ENCODE data around the gene MRPL57.
"Not testable (repeated sequence)": the region's sequence is repeated elsewhere in the genome, so short reads cannot be mapped to it uniquely, and the experiment has no call there.

MRPL57 gene

GRCh38 chr13:21176215-21176981, at the start of gene MRPL57, which contains the start of gene SKA3:
MRPL57 (plus strand) TSS chr13:21176658; CDS start chr13:21176917, 259 bp downstream.
SKA3 (minus strand) TSS chr13:21176552; CDS start chr13:21176477, 75 bp downstream.
- peak; percentile 95 to 97 for DNase-seq

DNA sequence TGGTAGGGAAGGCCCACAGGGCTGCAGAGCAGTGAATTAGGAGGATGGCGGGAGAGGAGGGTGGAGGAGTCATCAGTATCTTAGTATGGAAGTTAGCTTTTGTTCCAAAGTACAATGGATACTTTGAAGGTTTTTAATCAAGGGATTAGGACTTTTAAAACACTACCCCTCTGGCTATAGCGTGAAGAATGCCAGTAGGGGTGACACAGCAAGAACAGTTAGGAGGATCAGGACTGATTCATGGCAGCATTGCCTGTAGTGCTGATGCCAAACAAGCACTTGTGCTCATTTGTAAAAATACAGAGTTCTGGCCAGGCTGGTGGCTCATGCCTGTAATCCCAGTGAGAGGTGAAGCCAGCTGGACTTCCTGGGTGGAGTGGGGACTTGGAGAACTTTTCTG, 46.3 kb upstream of the MRPL57 start:
- DNase-seq: no peak

GRCh38 chr13:21133077-21133476, 43.4 kb upstream of the MRPL57 start:
- no peak for DNase-seq

DNA sequence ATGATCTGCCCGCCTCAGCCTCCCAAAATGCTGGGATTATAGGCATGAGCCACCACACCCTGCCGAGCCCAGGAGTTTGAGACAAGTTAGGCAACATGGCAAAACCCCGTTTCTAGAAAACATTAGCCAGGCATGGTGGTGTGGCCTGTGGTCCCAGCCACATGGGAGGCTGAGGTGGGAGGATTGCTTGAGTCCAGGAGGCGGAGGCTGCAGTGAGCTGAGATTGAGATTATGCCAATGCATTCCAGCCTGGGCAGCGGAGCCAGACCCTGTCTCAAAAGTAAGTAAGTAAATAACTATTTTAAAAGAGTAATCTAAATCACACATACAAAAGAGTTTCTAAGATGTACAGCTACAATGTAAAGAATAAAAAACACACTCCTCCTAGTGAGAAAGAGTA, 42.0 kb upstream of the MRPL57 start:
- DNase-seq: no peak

DNA sequence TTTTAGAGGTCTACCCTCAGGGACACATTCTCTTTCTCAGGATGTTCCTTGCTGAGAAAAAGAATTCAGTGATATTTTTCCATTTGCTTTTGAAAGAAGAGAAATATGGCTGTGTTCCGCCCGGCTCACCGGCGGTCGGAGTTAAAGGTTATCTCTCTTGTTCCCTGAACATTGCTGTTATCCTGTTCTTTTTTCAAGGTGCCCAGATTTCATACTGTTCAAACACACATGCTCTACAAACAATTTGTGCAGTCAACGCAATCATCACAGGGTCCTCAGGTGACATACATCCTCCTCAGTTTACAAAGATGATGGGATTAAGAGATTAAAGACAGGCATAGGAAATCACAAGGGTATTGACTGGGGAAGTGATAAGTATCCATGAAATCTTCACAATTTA, 40.6 kb upstream of the MRPL57 start:
- not testable (repeated sequence) for DNase-seq

DNA sequence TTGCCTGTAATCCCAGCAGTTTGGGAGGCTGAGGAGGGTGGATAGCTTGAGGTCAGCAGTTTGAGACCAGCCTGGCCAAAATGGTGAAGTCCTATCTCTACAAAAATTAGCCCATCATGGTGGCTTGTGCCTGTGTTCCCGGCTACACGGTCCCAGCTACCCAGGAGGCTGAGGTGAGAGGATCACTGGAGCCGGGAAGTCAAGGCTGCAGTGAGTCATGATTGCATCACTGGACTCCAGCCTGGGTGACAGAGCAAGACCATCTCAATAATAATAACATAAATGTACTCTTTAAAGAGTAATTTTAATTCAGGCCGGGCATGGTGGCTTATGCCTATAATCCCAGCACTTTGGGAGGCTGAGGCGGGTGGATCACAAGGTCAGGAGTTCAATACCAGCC, 38.8 kb upstream of the MRPL57 start:
- no peak for DNase-seq

DNA sequence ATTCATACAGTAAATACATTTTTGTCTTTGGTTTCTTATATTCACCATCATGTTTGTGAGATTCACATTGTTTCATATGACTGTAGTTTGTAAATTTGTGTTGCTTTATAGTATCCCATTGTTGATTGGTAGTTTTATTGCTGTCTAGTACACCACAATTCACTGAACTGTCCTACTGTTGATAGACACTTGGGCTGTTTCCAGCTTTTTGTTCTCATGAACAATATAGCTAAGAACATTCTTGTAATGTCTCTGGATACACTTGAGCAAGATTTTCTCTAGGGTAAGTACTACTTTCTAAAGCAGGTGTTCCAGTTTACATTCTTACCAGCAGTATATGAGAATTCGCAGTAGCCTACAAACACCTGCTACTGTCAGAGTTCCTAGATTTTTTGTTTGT, 37.9 kb upstream of the MRPL57 start:
- no peak for DNase-seq

DNA sequence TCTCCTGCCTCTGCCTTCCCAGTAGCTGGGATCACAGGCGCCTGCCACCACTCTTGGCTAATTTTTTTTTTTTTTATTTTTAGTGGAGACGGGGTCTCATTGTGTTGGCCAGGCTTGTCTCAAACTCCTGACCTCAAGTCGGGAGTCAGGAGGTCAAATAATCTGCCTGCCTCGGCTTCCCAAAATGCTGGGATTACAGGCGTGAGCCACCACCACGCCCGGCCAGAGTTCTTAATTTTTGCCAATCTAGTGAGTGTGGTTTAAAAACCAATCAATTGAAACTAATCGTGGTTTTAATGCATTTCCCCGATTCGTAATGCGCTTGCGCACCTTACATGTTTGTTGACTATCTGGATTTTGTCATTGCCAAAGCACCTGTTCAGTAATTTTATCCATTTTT, 37.1 kb upstream of the MRPL57 start:
- no peak for DNase-seq

GRCh38 chr13:21142766-21143165, 33.7 kb upstream of the MRPL57 start:
- no peak for DNase-seq

- no peak for DNase-seq
These were observed 28.6 kb upstream of the MRPL57 start for GRCh38 chr13:21147827-21148226.

DNA sequence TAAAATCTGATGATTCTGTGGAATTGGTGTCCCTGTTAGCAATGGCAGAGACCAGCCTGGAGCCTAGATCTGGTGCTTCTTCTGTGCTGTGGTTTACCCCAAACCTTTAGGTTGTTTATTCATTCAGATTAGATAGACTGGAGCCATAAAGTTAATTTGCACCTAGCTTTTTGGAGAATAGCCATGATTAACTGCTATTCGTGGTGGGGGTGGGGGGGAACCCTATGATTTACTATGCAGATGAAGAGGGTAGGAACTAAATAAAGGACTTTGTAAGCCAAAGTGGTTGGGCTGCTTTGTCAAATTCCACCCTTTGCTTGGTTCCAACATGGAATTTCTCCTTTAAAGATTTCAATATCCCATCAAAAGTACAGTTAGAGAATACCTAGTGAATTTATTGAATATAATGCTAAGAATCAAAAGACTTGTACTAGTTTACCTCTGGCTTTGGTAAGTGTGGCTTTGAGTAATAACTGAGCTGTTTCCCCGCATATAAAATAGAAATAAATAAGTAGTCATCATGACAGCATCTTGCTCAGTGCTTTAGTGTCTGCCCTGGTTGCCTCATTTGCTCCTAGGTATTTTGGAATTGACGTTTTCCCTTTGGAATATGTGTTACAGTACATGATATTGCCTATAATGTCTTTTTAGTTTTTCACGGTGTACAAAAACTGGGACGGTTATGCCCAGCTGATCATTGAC, 27.8 kb upstream of the MRPL57 start:
- no peak for DNase-seq

- DNase-seq: no peak
These were observed 26.9 kb upstream of the MRPL57 start for GRCh38 chr13:21149568-21149967.

- DNase-seq: no peak
These were observed 26.4 kb upstream of the MRPL57 start for GRCh38 chr13:21150013-21150412.

DNA sequence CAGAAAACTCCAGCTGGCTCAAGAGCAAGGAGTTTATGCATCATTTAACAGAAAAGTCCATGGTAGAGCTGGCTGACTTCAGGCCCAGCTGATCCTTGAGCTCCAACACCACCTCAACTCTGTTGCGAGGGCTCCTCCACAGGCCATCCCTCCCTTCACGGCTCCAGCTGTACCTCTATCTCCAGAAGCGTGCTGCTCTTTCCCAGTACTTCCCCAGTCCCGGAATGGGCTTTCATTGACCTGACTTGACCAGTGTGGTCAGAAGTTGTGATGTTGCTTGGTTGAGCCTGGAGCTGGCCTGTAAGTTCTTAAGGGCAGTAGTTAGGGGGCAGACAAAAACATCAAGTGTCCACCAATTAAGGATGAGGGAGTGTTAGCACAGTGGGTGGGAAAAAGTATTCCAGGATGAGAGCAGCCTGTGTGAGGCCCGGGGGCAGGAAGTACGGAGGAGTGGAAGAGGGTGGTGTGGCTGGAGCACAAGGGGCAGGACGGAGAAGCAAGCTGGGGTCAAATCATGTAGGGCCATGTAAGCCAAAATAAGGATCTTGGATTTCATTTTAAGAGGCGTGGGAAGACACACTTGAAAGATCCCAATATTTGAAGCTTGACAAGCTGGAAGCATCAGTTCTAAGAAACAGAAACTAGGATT, 24.1 kb upstream of the MRPL57 start:
- DNase-seq: no peak

DNA sequence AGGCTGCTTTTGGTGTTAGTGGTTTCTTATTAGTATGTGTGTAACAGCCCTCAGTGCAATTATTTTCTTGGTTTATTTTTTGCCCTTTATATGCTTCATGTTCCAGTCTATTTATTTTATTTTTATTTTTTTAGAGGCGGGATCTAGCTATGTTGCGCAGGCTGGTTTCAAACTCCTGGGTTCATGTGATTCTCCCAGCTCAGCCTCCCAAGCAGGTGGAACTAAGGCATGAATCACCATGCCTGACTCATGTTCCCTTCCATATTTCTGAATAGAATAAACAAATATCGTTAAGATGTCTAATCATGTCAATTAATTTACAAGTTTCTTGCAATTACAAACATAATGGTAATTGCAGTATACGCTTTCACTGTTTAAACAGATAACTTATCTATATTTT, 11.8 kb upstream of the MRPL57 start:
- DNase-seq: no peak

- DNase-seq: not testable (repeated sequence)
These were observed 10.9 kb upstream of the MRPL57 start for GRCh38 chr13:21165606-21166005.

DNA sequence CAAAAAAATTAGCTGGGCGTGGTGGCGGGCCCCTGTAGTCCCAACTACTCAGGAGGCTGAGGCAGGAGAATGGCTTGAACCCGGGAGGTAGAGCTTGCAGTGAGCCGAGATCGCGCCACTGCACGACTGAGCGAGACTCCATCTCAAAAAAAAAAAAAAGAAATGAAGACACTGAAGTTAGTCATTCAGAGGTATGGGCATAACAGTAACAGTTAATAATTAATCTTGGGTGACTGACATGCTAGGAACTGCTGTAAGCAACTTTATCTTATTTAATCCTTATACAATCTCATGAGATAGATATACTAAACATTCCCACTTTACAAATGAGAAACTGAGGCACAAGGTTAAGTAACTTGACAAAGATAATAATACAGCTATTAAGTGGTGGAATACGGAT, 5.0 kb upstream of the MRPL57 start:
- DNase-seq: no peak

DNA sequence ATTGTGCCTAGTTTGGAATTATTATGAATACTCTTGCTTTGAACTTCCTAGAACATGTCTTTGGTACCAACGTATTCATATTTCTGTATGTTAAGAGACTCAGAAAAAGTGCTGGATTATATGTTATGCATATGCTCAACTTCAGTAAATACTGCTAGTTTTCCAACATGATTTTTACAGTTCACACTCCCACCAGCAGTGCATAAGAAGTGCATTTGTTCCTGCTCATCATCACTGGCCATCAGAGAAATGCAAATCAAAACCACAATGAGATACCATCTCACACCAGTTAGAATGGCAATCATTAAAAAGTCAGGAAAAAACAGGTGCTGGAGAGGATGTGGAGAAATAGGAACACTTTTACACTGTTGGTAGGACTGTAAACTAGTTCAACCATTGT, 2.7 kb upstream of the MRPL57 start:
- DNase-seq: not testable (repeated sequence)

DNA sequence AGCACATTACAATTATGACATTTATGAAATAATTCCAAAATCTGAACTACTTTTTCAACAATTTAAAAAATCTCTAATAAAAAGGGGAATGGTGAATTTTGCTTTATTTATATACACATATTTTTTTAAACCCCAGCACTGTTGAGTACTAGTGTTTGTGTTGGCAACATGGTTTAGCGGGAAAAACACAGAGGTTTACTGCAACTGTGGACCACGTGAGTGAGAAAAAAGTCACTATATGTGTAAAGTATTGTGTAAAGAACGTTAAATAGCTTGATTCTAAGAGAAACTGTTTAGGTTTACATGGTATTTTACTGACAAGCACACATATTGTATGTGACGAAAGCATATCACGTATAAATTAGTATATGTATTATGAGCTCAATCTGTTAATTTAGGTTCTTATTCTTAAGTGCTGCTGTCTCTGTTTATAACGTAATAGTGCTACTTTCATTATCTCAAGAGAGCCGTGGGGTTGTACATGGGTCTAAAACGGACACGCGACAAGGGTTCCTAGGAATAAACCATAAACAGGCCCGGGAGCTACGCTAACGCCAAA, 723 bp upstream of the MRPL57 start:
- no peak for DNase-seq

DNA sequence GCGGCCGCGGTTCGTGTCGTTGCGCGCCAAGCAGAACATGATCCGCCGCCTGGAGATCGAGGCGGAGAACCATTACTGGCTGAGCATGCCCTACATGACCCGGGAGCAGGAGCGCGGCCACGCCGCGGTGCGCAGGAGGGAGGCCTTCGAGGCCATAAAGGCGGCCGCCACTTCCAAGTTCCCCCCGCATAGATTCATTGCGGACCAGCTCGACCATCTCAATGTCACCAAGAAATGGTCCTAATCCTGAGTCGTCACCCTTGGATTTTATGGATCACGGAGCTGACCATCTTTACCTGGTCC, 475 bp downstream of the MRPL57 start:
- DNase-seq: no peak

DNA sequence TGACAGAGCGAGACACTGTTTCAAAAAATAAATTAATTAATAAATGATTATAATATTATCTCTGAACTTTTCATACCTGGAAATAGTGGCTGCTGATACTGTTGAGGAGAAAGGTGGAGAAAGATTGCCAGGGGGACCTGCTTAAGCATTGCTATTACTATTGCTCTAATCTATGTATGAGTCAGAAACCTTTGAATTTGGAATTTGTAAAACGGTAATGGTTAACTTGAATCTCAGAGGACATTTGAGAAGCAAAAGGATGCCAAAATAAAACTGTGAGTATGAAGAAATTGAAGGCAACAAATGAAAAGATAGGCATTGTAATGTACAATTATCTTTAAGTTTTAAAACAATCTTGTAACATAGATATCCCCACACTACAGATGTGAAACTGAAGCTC, 5.2 kb downstream of the MRPL57 start:
- no peak for DNase-seq

- DNase-seq: not testable (repeated sequence)
These were observed 10.0 kb downstream of the MRPL57 start for GRCh38 chr13:21186410-21186809.

DNA sequence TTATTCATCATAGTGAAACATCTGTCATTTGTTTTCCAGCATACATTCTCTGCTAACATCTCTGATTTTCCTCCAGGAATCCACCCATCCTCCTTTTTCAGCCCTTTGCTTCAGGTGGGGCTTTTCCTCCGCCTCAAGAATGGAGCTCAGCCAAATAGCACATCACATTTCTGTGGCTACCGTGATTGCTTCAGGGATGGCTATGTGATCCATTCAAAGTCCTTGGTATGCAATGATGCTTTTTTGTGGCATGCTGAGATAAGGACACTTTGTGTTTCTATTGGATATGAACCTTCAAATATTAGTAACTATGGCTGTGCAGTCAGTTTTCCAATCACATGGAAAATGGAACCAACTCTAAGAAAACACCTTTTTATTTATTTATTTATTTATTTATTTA, 18.3 kb downstream of the MRPL57 start:
- DNase-seq: not testable (repeated sequence)

Measured in NCI-H1930 (cell line).